HepG2 (cell line): ENCODE results near the gene NKD2. TPM values are rescaled to one million over a fixed set of nuclear protein-coding genes. Genes with fewer than 3 reads are reported as not detected.

Experiments used
- ATAC-seq: fragments of 200-7000 bp; cut with Tn5 transposase; 3 replicates; pipeline ENCODE4 v1.9.1; 2020; ENCODE audit warnings: mild to moderate bottlenecking, moderate library complexity
- BruUV-seq: library from RNA; stranded (reverse); fragments of 400-500 nt; replicated peaks from 2 replicates; lab custom pipeline; 2021; lab: Mats Ljungman, UMichigan
- CTCF ChIA-PET: fragments of 300-600 bp; formaldehyde crosslinking; extraction: SDS; loops from one replicate; lab custom pipeline; 2021; ENCODE audit warnings: low total read pairs, inconsistent platforms, low intra/inter-chr PET ratio; lab: Yijun Ruan, JAX
- POLR2A ChIA-PET: fragments of 350-600 bp; sonication (Branson Sonifier 250); formaldehyde crosslinking; loops from one replicate; lab custom pipeline; 2020; ENCODE audit warnings: antibody characterized with exemption, inconsistent platforms; lab: Yijun Ruan, JAX
- DNase-seq: peaks from one replicate; pipeline ENCODE4 v3.0.0-alpha.2; 2015; ENCODE audit warnings: low spot score
- FAIRE-seq: peaks from 3 replicates; lab custom pipeline; 2011; peaks lifted over from hg19 to GRCh38; lab: Jason Lieb, UNC
- H2AFZ ChIP-seq: one replicate; pipeline ENCODE4 v1.6.1; 2011; ENCODE audit warnings: low read length, inconsistent platforms
- H3K27ac ChIP-seq: fragments of 300-600 bp; 3 replicates; pipeline ENCODE4 v1.8.0; 2011; ENCODE audit warnings: mixed run types, mild to moderate bottlenecking, mixed read lengths, low read length, inconsistent platforms; ENCODE audit not compliant: insufficient read depth; ENCODE audit errors: extremely low read length
- H3K27me3 ChIP-seq, 2 experiments: fragments of 200-600 bp in 1 of 2; 2 replicates in 1 of 2; 3 replicates in 1 of 2; pipeline versions ENCODE4 v1.6.0 to v1.8.0; 2011; ENCODE audit warnings: low read length in 2 of 2, mild to moderate bottlenecking in 2 of 2, moderate library complexity in 2 of 2, inconsistent platforms in 1 of 2; ENCODE audit not compliant: insufficient read depth in 2 of 2, control insufficient read depth in 1 of 2
- H3K36me3 ChIP-seq, 2 experiments: fragments of 200-600 bp in 1 of 2; replicated peaks in 1 of 2; 2 replicates in 1 of 2; 3 replicates in 1 of 2; pipeline versions ENCODE4 v1.5.1 to v1.8.0; 2011; ENCODE audit warnings: low read length in 2 of 2, inconsistent platforms in 1 of 2; ENCODE audit not compliant: insufficient read depth in 2 of 2, control insufficient read depth in 1 of 2
- H3K4me1 ChIP-seq: 2 replicates; pipeline ENCODE4 v1.5.1; 2012; ENCODE audit warnings: low read length, inconsistent platforms; ENCODE audit not compliant: insufficient read depth
- H3K4me2 ChIP-seq: 2 replicates; pipeline ENCODE4 v1.6.0; 2011; ENCODE audit warnings: low read depth, low read length, inconsistent platforms
- H3K4me3 ChIP-seq, 3 experiments: fragments of 200-600 bp in 1 of 3; sonication (generic), shearing (Covaris generic) in 1 of 3; replicated peaks in 1 of 3; 2 replicates each; pipeline ENCODE4 v1.5.1; 2011 to 2016; ENCODE audit warnings: low read length in 3 of 3, inconsistent platforms in 2 of 3, low read depth in 2 of 3, mild to moderate bottlenecking in 2 of 3, control low read depth in 1 of 3, mixed read lengths in 1 of 3; ENCODE audit not compliant: insufficient read depth in 1 of 3
- H3K79me2 ChIP-seq: one replicate; pipeline ENCODE4 v1.6.1; 2011; ENCODE audit warnings: low read length, inconsistent platforms; ENCODE audit not compliant: insufficient read depth
- H3K9ac ChIP-seq: 2 replicates; pipeline ENCODE4 v1.6.0; 2011; ENCODE audit warnings: mild to moderate bottlenecking, low read depth, low read length, inconsistent platforms; ENCODE audit not compliant: insufficient read depth
- H3K9me3 ChIP-seq: 2 replicates; pipeline ENCODE4 v1.5.1; 2012; ENCODE audit warnings: mild to moderate bottlenecking, low read length
- H4K20me1 ChIP-seq: 2 replicates; pipeline ENCODE4 v1.6.0; 2011; ENCODE audit warnings: inconsistent platforms, mild to moderate bottlenecking, low read length, moderate library complexity; ENCODE audit not compliant: insufficient read depth
- ELF3 ChIP-seq: IDR thresholded peaks from 2 replicates; pipeline ENCODE4 v1.6.1; 2016; ENCODE audit warnings: missing genetic modification reagents, missing compliant biosample characterization
- ESRRA ChIP-seq: sonication (generic); formaldehyde crosslinking; IDR thresholded peaks from 2 replicates; pipeline ENCODE4 v1.5.1; 2020; ENCODE audit warnings: mild to moderate bottlenecking, low read depth, missing genetic modification reagents
- FOXP1 ChIP-seq, 2 experiments: fragments of 450-650 bp in 1 of 2; IDR thresholded peaks; 2 replicates each; pipeline ENCODE4 v1.6.1; 2017 to 2018; ENCODE audit warnings: antibody characterized with exemption in 1 of 2
- KAT7 ChIP-seq: IDR thresholded peaks from 2 replicates; pipeline ENCODE4 v1.6.1; 2018; ENCODE audit warnings: borderline replicate concordance, missing compliant biosample characterization
- MEIS2 ChIP-seq: sonication (generic); formaldehyde crosslinking; IDR thresholded peaks from 2 replicates; pipeline ENCODE4 v1.9.0; 2021; ENCODE audit warnings: mild to moderate bottlenecking, missing genetic modification reagents
- MTF1 ChIP-seq: sonication (generic); formaldehyde crosslinking; IDR thresholded peaks from 2 replicates; pipeline ENCODE4 v1.5.0; 2020; ENCODE audit warnings: missing genetic modification reagents
- RAD21 ChIP-seq: fragments of 450-650 bp; formaldehyde crosslinking; IDR thresholded peaks from 2 replicates; pipeline ENCODE4 v1.5.0; 2020; ENCODE audit warnings: mild to moderate bottlenecking
- RFXAP ChIP-seq: sonication (generic); formaldehyde crosslinking; IDR thresholded peaks from 2 replicates; pipeline ENCODE4 v1.4.0; 2020; ENCODE audit warnings: missing genetic modification reagents, borderline replicate concordance
- TAF15 ChIP-seq: fragments of 200-400 bp; formaldehyde crosslinking; IDR thresholded peaks from one replicate; pipeline ENCODE4 v1.6.1; 2018; ENCODE audit warnings: mild to moderate bottlenecking, low read depth, low read length; ENCODE audit not compliant: poor library complexity, severe bottlenecking
- TBX3 ChIP-seq: fragments of 450-650 bp; IDR thresholded peaks from 2 replicates; pipeline ENCODE4 v1.6.1; 2017; ENCODE audit warnings: antibody characterized with exemption, mild to moderate bottlenecking, inconsistent platforms, borderline replicate concordance
- TEAD3 ChIP-seq: optimal IDR thresholded peaks from 2 replicates; pipeline ENCODE3; 2016; ENCODE audit warnings: borderline replicate concordance
- U2AF2 ChIP-seq: fragments of 200-400 bp; formaldehyde crosslinking; IDR thresholded peaks from 2 replicates; pipeline ENCODE4 v1.6.1; 2017; ENCODE audit warnings: low read depth, mild to moderate bottlenecking, low read length
- ZNF589 ChIP-seq: sonication (generic); formaldehyde crosslinking; conservative IDR thresholded peaks from 2 replicates; pipeline ENCODE4 v1.8.0; 2022; ENCODE audit warnings: mild to moderate bottlenecking, moderate library complexity, missing genetic modification reagents
- ZNF792 ChIP-seq: IDR thresholded peaks from 2 replicates; pipeline ENCODE4 v1.6.1; 2016
- ZNF878 ChIP-seq: sonication (generic); formaldehyde crosslinking; IDR thresholded peaks from 2 replicates; pipeline ENCODE4 v1.8.1; 2023; ENCODE audit warnings: mild to moderate bottlenecking, missing genetic modification reagents, moderate library complexity
- WGBS: methylation state at CpG from one replicate; pipeline ENCODE4 v1.1.6; 2017; ENCODE audit warnings: low lambda C conversion rate; 5-methylcytosine and 5-hydroxymethylcytosine counted together
- in situ Hi-C: cut with HindIII; loops from 2 replicates; pipeline ENCODE4 v1.10.0; 2017; ENCODE audit warnings: low pct_unique_long_range_greater_than_20kb; ENCODE audit not compliant: extremely low pct_ligation_motif_present
- intact Hi-C: fragments of 100-400 bp; cut with micrococcal nuclease; formaldehyde crosslinking; loops from one replicate; pipeline ENCODE4 v1.10.0; 2022; ENCODE audit not compliant: unreplicated experiment
- polyA plus RNA-seq, 8 experiments: library from polyadenylated mRNA; depleted of rRNA in 3 of 8; stranded (reverse) in 7 of 8; unstranded in 1 of 8; fragments of >200 nt; fragmentation: Illumina TruSeq in 4 of 8; extraction: Trizol in 4 of 8; gene quantifications; 2 replicates each; pipeline versions ENCODE4 v1.2.1 to v1.2.3, GENCODE V29; 2011 to 2016; ENCODE audit warnings: low read depth in 4 of 8, missing spikeins in 1 of 8, mixed read lengths in 1 of 8; ENCODE audit not compliant: insufficient read depth in 1 of 8
- total RNA-seq, 5 experiments: library from RNA; depleted of rRNA; stranded (reverse); fragments of >200 nt; fragmentation: Illumina TruSeq; extraction: Trizol; gene quantifications; 2 replicates each; pipeline ENCODE4 v1.2.3, GENCODE V29; 2016; ENCODE audit warnings: low read depth in 1 of 5
- TF ChIP-seq, protein P1 (sequence below): sonication (generic); formaldehyde crosslinking; IDR thresholded peaks from one replicate; pipeline ENCODE4 v1.5.1; 2020; ENCODE audit warnings: mild to moderate bottlenecking, missing genetic modification reagents; ENCODE audit errors: not compliant biosample characterization

The NKD2 gene
- total and polyA plus RNA-seq, 2 of the 13 experiments (the other 11 are each of a cell fraction or from before 2014, with no cell fraction given) = 0.53 to 0.82 TPM

DNA sequence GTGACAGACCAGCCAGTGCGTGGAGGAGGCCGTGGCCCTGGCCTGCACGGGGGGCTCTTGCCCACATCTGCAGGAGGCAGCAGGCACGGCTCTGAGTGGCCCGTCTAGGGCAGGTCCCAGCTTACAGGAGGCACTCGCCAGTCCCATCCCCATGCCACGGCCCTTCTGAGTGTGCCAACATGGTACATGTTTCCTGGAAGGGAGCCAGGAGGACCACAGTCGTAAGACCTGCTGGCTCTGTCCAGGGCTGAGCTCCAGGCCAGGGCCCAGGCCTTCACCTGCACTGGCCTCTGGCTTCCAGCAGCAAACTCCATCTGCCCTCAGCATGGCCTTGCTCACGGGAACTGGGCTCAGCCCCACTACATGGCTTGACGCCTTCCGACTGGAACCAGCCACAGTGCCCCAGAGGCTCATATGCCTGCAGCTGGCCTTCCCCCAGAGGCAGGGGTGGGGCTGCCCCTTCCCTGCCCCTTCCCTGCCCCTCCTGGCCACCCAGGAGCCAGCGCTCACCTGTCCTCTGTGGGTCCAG, 3.8 kb downstream of the NKD2 start:
- intact Hi-C loops = no loop called here
- no TSS peak for BruUV-seq

DNA sequence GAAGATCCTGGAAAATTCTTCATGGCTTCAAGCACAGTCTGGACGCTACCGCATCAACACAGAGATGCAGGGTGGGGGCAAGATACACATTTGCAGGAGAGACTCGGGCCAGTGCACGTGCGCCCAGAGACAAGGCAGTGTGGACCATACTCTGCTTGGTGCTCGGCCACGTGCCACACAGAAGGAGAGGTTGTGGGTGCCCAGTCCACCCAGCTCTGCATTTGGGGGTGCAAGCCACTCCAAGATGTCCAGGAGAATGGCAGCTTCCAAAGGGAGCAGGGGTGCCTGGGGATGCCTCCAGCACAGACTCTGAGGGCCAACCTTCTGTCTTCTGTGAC, 4.3 kb downstream of the NKD2 start:
- Histone ChIP-seq H3K9me3 (no peaks in the 10 kb centered on the region), H3K36me3 (no peaks in the 10 kb centered on the region), H3K27me3 (peaks cover 3 to 12% of the 10 kb centered on the region in 2 experiments; a peak in 3 of 5 replicates), H3K4me1 (peaks cover 21% of the 10 kb centered on the region), H3K27ac (no peak overlapping the region), H4K20me1 (0 out of 2 replicates have a peak, but pooled peaks cover 2% of the 10 kb centered on the region), H3K79me2 (no peaks in the 10 kb centered on the region), H3K4me3 (no peak overlapping the region), H2AFZ (no peak overlapping the region), H3K9ac (no peak overlapping the region), H3K4me2 (no peak overlapping the region)
- BruUV-seq = no TSS peak
- in situ Hi-C loops (no loop called here), intact Hi-C loops (no loop called here)
- ChIA-PET CTCF (no interaction called here), POLR2A (no interaction called here)
- WGBS = 59% methylated on average over 5 of the region's 7 CpGs
- no peak for FAIRE-seq
- no peak for DNase-seq
- no peak for ATAC-seq
- TF ChIP-seq KAT7 (no peak), ZNF878 (CRISPR knock-in tag) (no peak), TBX3 (no peak), FOXP1 (IDR thresholded peaks at IDR 0.05) (no peak), FOXP1 (CRISPR knock-in tag; IDR thresholded peaks at IDR 0.05) (no peak), MEIS2 (CRISPR knock-in tag) (no peak), TEAD3 (CRISPR knock-in tag) (no peak), RAD21 (CRISPR knock-in tag) (no peak), ESRRA (CRISPR knock-in tag) (no peak)
- TF ChIP-seq, protein P1, sequence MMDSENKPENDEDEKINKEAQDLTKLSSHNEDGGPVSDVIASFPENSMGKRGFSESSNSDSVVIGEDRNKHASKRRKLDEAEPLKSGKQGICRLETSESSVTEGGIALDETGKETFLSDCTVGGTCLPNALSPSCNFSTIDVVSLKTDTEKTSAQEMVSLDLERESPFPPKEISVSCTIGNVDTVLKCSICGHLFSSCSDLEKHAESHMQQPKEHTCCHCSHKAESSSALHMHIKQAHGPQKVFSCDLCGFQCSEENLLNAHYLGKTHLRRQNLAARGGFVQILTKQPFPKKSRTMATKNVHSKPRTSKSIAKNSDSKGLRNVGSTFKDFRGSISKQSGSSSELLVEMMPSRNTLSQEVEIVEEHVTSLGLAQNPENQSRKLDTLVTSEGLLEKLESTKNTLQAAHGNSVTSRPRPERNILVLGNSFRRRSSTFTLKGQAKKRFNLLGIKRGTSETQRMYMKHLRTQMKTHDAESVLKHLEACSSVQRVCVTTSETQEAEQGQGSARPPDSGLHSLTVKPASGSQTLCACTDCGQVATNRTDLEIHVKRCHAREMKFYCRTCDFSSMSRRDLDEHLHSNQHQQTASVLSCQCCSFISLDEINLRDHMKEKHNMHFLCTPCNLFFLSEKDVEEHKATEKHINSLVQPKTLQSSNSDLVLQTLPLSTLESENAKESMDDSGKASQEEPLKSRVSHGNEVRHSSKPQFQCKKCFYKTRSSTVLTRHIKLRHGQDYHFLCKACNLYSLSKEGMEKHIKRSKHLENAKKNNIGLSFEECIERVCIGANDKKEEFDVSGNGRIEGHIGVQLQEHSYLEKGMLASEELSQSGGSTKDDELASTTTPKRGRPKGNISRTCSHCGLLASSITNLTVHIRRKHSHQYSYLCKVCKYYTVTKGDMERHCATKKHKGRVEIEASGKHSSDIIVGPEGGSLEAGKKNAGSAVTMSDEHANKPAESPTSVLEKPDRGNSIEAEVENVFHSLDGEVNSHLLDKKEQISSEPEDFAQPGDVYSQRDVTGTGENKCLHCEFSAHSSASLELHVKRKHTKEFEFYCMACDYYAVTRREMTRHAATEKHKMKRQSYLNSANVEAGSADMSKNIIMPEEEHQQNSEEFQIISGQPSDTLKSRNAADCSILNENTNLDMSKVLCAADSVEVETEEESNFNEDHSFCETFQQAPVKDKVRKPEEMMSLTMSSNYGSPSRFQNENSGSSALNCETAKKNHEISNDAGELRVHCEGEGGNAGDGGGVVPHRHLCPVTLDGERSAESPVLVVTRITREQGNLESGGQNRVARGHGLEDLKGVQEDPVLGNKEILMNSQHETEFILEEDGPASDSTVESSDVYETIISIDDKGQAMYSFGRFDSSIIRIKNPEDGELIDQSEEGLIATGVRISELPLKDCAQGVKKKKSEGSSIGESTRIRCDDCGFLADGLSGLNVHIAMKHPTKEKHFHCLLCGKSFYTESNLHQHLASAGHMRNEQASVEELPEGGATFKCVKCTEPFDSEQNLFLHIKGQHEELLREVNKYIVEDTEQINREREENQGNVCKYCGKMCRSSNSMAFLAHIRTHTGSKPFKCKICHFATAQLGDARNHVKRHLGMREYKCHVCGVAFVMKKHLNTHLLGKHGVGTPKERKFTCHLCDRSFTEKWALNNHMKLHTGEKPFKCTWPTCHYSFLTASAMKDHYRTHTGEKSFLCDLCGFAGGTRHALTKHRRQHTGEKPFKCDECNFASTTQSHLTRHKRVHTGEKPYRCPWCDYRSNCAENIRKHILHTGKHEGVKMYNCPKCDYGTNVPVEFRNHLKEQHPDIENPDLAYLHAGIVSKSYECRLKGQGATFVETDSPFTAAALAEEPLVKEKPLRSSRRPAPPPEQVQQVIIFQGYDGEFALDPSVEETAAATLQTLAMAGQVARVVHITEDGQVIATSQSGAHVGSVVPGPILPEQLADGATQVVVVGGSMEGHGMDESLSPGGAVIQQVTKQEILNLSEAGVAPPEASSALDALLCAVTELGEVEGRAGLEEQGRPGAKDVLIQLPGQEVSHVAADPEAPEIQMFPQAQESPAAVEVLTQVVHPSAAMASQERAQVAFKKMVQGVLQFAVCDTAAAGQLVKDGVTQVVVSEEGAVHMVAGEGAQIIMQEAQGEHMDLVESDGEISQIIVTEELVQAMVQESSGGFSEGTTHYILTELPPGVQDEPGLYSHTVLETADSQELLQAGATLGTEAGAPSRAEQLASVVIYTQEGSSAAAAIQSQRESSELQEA (CRISPR knock-in tag) = no peak

More for the DNA sequence above, 3.8 kb downstream of the NKD2 start:
- Histone ChIP-seq H3K27me3 (peaks cover 3 to 17% of the 10 kb centered on the region in 2 experiments; a peak in 4 of 5 replicates), H4K20me1 (0 out of 2 replicates have a peak, but pooled peaks cover 3% of the 10 kb centered on the region), H3K4me2 (no peak overlapping the region), H3K27ac (no peak overlapping the region), H3K36me3 (no peaks in the 10 kb centered on the region), H3K4me3 (no peak overlapping the region), H3K4me1 (peaks cover 26% of the 10 kb centered on the region), H2AFZ (no peak overlapping the region), H3K79me2 (no peaks in the 10 kb centered on the region), H3K9ac (no peak overlapping the region)
- WGBS = 55% methylated on average over 6 of the region's 12 CpGs
- no peak for DNase-seq
- in situ Hi-C loops = no loop called here
- no peak for ATAC-seq
- no peak for FAIRE-seq
- POLR2A ChIA-PET = no interaction called here
- CTCF ChIA-PET = no interaction called here
- TF ChIP-seq ZNF589 (CRISPR knock-in tag) (no peak), MTF1 (CRISPR knock-in tag) (no peak), ELF3 (CRISPR knock-in tag) (no peak), TAF15 (no peak), ZNF792 (CRISPR knock-in tag) (no peak), U2AF2 (no peak), RFXAP (no peak)
- TF ChIP-seq, all 625 proteins: peak for 0
- no peaks in the 10 kb centered on the region for H3K9me3 ChIP-seq
